K562 (cell line): ENCODE data around the gene FAM50A. TPM values are rescaled to one million over a fixed set of nuclear protein-coding genes. Genes with fewer than 3 reads are reported as not detected.
A peak's percentile ranks its signal among the peaks of the same experiment; 100 is the strongest.

Experiments
- ATAC-seq: fragments of 200-7000 bp; cut with Tn5 transposase; 3 replicates; pipeline ENCODE4 v1.9.1; 2020; ENCODE audit warnings: moderate library complexity
- BruUV-seq: library from RNA; stranded (reverse); fragments of 400-500 nt; replicated peaks from 2 replicates; lab custom pipeline; 2021; lab: Mats Ljungman, UMichigan
- CTCF ChIA-PET: fragments of 300-600 bp; formaldehyde crosslinking; extraction: SDS; loops from one replicate; lab custom pipeline; 2021; ENCODE audit warnings: low intra/inter-chr PET ratio; lab: Yijun Ruan, JAX
- POLR2A ChIA-PET: fragments of 300-600, 350-650 bp; sonication (Branson Sonifier 250); formaldehyde crosslinking; extraction: SDS; loops from one replicate; lab custom pipeline; 2021; ENCODE audit warnings: antibody characterized with exemption, inconsistent platforms; lab: Yijun Ruan, JAX
- DNase-seq, 4 experiments: peaks; one replicate each; pipeline versions ENCODE4 v3.0.0 to v3.0.0-alpha.2; 2011 to 2018; ENCODE audit warnings: low spot score in 3 of 4, mixed read lengths in 3 of 4; ENCODE audit errors: extremely low read depth in 1 of 4
- FAIRE-seq: peaks from 2 replicates; lab custom pipeline; 2011; peaks lifted over from hg19 to GRCh38; lab: Jason Lieb, UNC
- H2AFZ ChIP-seq: 2 replicates; pipeline ENCODE4 v1.6.0; 2011; ENCODE audit warnings: low read depth, low read length, control low read depth, inconsistent platforms
- H3K27ac ChIP-seq: fragments of 200-600 bp; 3 replicates; pipeline ENCODE4 v1.8.0; 2011; ENCODE audit warnings: low read depth, mild to moderate bottlenecking, control low read depth, inconsistent platforms, low read length, moderate library complexity, mixed read lengths; ENCODE audit errors: extremely low read depth
- H3K27me3 ChIP-seq, 2 experiments: fragments of 300-600 bp in 1 of 2; 2 replicates in 1 of 2; 3 replicates in 1 of 2; pipeline versions ENCODE4 v1.6.0 to v1.8.0; 2011; ENCODE audit warnings: inconsistent platforms in 2 of 2, low read length in 2 of 2, mild to moderate bottlenecking in 1 of 2, mixed read lengths in 1 of 2, moderate library complexity in 1 of 2; ENCODE audit not compliant: control insufficient read depth in 2 of 2, insufficient read depth in 2 of 2
- H3K36me3 ChIP-seq: fragments of 300-600 bp; 3 replicates; pipeline ENCODE4 v1.8.0; 2011; ENCODE audit warnings: mild to moderate bottlenecking, low read length, inconsistent platforms; ENCODE audit not compliant: control insufficient read depth, insufficient read depth
- H3K4me1 ChIP-seq, 2 experiments: fragments of 200-600 bp in 1 of 2; replicated peaks in 1 of 2; 2 replicates in 1 of 2; 3 replicates in 1 of 2; pipeline versions ENCODE4 v1.5.1 to v1.8.0; 2011; ENCODE audit warnings: inconsistent platforms in 2 of 2, low read length in 2 of 2, mild to moderate bottlenecking in 1 of 2, mixed read lengths in 1 of 2, moderate library complexity in 1 of 2; ENCODE audit not compliant: control insufficient read depth in 2 of 2, insufficient read depth in 2 of 2
- H3K4me2 ChIP-seq: 2 replicates; pipeline ENCODE4 v1.6.1; 2011; ENCODE audit warnings: low read length, control low read depth, inconsistent platforms, mixed read lengths; ENCODE audit not compliant: insufficient read depth
- H3K4me3 ChIP-seq: fragments of 200-600 bp; sonication (generic), shearing (Covaris generic); 2 replicates; pipeline ENCODE4 v1.5.1; 2016; ENCODE audit warnings: control low read depth, inconsistent platforms
- H3K79me2 ChIP-seq: fragments of 200-600 bp; 3 replicates; pipeline ENCODE4 v1.8.0; 2011; ENCODE audit warnings: low read length, inconsistent platforms; ENCODE audit not compliant: control insufficient read depth, insufficient read depth
- H3K9ac ChIP-seq, 2 experiments: 2 replicates each; pipeline versions ENCODE4 v1.6.0 to v1.6.1; 2011; ENCODE audit warnings: low read depth in 2 of 2, low read length in 2 of 2, control low read depth in 1 of 2, inconsistent platforms in 1 of 2, mild to moderate bottlenecking in 1 of 2, mixed read lengths in 1 of 2; ENCODE audit not compliant: insufficient read depth in 1 of 2
- H3K9me1 ChIP-seq: one replicate; pipeline ENCODE4 v1.6.0; 2011; ENCODE audit warnings: inconsistent platforms, mild to moderate bottlenecking, low read length, moderate library complexity; ENCODE audit not compliant: control insufficient read depth, insufficient read depth
- H3K9me3 ChIP-seq: replicated peaks from 2 replicates; pipeline ENCODE4 v1.5.1; 2011; ENCODE audit warnings: low read depth, low read length, inconsistent platforms; ENCODE audit not compliant: control insufficient read depth, insufficient read depth
- H4K20me1 ChIP-seq: replicated peaks from 2 replicates; pipeline ENCODE4 v1.6.1; 2011; ENCODE audit warnings: low read length, inconsistent platforms, mixed read lengths; ENCODE audit not compliant: control insufficient read depth, insufficient read depth
- BCOR ChIP-seq: fragments of 450-650 bp; IDR thresholded peaks from 2 replicates; pipeline ENCODE4 v1.6.1; 2016
- CBX2 ChIP-seq: fragments of 200-600 bp; sonication (generic); IDR thresholded peaks from one replicate; pipeline ENCODE4 v1.6.1; 2012; ENCODE audit warnings: mild to moderate bottlenecking, low read length, inconsistent platforms; ENCODE audit not compliant: insufficient read depth, poor library complexity, severe bottlenecking
- ESRRA ChIP-seq: fragments of 450-650 bp; IDR thresholded peaks from 2 replicates; pipeline ENCODE4 v1.6.1; 2014; ENCODE audit warnings: low read depth, mild to moderate bottlenecking, moderate library complexity, borderline replicate concordance
- GATA2 ChIP-seq: sonication (generic); formaldehyde crosslinking; IDR thresholded peaks from 2 replicates; pipeline ENCODE4 v1.4.0; 2020; ENCODE audit warnings: mild to moderate bottlenecking, missing genetic modification reagents
- KDM1A ChIP-seq, 2 experiments: fragments of 450-650 bp; IDR thresholded peaks; 2 replicates each; pipeline ENCODE4 v1.6.1; 2016; ENCODE audit warnings: mild to moderate bottlenecking in 2 of 2
- MAZ ChIP-seq, 2 experiments: fragments of 450-650 bp in 1 of 2; sonication (generic) in 1 of 2; formaldehyde crosslinking; IDR thresholded peaks in 1 of 2; conservative IDR thresholded peaks in 1 of 2; 2 replicates each; pipeline versions ENCODE4 v1.4.0 to v1.5.0; 2020; ENCODE audit warnings: mild to moderate bottlenecking in 1 of 2, missing genetic modification reagents in 1 of 2
- MCM5 ChIP-seq: fragments of 450-650 bp; IDR thresholded peaks from 2 replicates; pipeline ENCODE4 v1.6.1; 2016; ENCODE audit warnings: low read depth
- RBM25 ChIP-seq: fragments of 200-400 bp; formaldehyde crosslinking; IDR thresholded peaks from 2 replicates; pipeline ENCODE4 v1.6.1; 2018; ENCODE audit warnings: low read length, low read depth, moderate library complexity; ENCODE audit not compliant: severe bottlenecking
- ZBTB7A ChIP-seq: IDR thresholded peaks from 2 replicates; pipeline ENCODE4 v1.6.1; 2011; ENCODE audit warnings: low read depth, mild to moderate bottlenecking, low read length, moderate library complexity, borderline replicate concordance; ENCODE audit not compliant: control insufficient read depth
- WGBS: fragments of 100-300 bp; shearing (Covaris generic); methylation state at CpG from one replicate; pipeline ENCODE4 v1.1.6; 2016; ENCODE audit warnings: low coverage, mixed read lengths; ENCODE audit not compliant: insufficient coverage; ENCODE audit errors: missing lambda C conversion rate; 5-methylcytosine and 5-hydroxymethylcytosine counted together
- in situ Hi-C: fragments of 300-500 bp; cut with MboI; formaldehyde crosslinking; loops from 4 replicates; pipeline ENCODE4 v1.15.0; 2018; ENCODE audit warnings: inconsistent platforms, mixed read lengths
- intact Hi-C: fragments of 100-400 bp; cut with micrococcal nuclease; formaldehyde crosslinking; loops from 2 replicates; pipeline ENCODE4 v1.14.2; 2022
- polyA plus RNA-seq, 8 experiments: library from polyadenylated mRNA; depleted of rRNA in 4 of 8; stranded (reverse) in 5 of 8; unstranded in 3 of 8; fragments of >200 nt; fragmentation: Nextera tagmentation in 2 of 8; fragmentation: Illumina TruSeq in 1 of 8; extraction: Ambion mirVana in 2 of 8; extraction: Trizol in 1 of 8; gene quantifications; 2 replicates each; pipeline versions ENCODE4 v1.2.1 to v1.2.3, GENCODE V29; 2011 to 2014; ENCODE audit warnings: inconsistent platforms in 1 of 8, missing spikeins in 1 of 8
- total RNA-seq, 7 experiments: library from RNA; depleted of rRNA in 6 of 7; stranded (reverse); fragments of >200 nt in 6 of 7; fragmentation: Illumina TruSeq in 2 of 7; extraction: Trizol in 2 of 7; gene quantifications; 2 replicates each; pipeline versions ENCODE4 v1.2.1 to v1.2.3, GENCODE V29; 2011 to 2021; ENCODE audit warnings: low replicate concordance in 1 of 7
- TF ChIP-seq, protein P1 (sequence below): sonication (generic); formaldehyde crosslinking; IDR thresholded peaks from 2 replicates; pipeline ENCODE4 v1.8.0; 2022; ENCODE audit warnings: mild to moderate bottlenecking, missing genetic modification reagents, borderline replicate concordance

The FAM50A gene
- total and polyA plus RNA-seq, 9 of the 15 experiments (the other 6 are each of a cell fraction or from before 2014, with no cell fraction given): 4.4 to 114 (median 67.3) TPM

DNA sequence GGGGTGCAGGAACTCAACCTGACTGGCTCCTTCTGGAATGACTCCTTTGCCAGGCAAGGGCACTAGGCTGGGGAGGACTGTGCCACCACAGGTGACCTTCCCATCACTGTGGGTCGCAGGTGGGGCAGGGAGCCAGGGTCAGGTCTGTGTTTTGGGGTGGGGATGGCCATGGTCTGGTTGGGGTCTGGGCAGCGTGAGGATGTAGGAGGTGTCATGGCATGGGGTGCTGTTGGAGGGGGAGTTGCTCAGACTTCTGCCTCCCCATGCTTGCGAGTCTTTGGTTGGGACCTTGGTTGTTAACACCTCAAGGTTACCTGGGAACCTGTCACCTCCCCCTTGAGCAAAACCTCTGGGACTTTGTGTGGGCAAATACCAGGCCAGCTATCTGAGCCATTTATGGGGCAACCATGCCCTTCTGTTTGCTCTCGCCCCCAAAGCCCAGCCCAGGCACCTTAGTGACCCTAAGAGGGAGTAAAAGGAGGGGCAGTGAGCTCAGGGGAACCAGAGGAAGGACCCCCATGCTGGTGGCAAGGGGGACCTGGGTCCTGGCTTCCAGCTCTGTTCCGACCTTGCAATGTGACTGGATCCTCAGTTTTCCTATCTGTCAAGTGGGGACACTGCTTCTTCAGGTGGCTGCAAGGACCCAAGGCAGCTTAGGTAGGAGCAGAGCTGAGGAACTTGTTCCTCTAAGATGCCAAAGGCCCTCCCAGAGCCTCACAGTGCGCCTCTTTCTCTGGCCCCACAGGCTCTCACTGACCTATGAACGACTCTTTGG is 9.4 kb upstream of the FAM50A start:
- no peak for ATAC-seq
- Histone ChIP-seq H3K4me3 (no peak overlapping the region), H3K9ac (no peak overlapping the region), H4K20me1 (peaks cover 5% of the 10 kb centered on the region; the same call in 1 of the 2 replicates), H3K9me3 (no peaks in the 10 kb centered on the region), H3K9me1 (peaks cover 3% of the 10 kb centered on the region), H3K4me2 (no peak overlapping the region), H3K79me2 (peaks cover 37% of the 10 kb centered on the region), H3K27ac (no peak overlapping the region)
- no TSS peak for BruUV-seq
- in situ Hi-C loops: no loop called here
- DNase-seq: no peak
- FAIRE-seq: no peak
- TF ChIP-seq GATA2 (CRISPR knock-in tag) (no peak), MAZ (CRISPR knock-in tag; conservative IDR thresholded peaks at IDR 0.05 in 1 of 2, IDR thresholded peaks at IDR 0.05 in 1 of 2) (no peak), ESRRA (peak; percentile 60; the same call in 1 of the 2 replicates), BCOR (0 out of 2 replicates have a peak, but pooled peaks have one; percentile 55), KDM1A (IDR thresholded peaks at IDR 0.05) (0 out of 4 replicates have a peak, but pooled peaks of 1 of the 2 experiments have one; percentile 21), RBM25 (peak; percentile 66), CBX2 (no peak), MCM5 (no peak), ZBTB7A (no peak)
- TF ChIP-seq, protein P1, sequence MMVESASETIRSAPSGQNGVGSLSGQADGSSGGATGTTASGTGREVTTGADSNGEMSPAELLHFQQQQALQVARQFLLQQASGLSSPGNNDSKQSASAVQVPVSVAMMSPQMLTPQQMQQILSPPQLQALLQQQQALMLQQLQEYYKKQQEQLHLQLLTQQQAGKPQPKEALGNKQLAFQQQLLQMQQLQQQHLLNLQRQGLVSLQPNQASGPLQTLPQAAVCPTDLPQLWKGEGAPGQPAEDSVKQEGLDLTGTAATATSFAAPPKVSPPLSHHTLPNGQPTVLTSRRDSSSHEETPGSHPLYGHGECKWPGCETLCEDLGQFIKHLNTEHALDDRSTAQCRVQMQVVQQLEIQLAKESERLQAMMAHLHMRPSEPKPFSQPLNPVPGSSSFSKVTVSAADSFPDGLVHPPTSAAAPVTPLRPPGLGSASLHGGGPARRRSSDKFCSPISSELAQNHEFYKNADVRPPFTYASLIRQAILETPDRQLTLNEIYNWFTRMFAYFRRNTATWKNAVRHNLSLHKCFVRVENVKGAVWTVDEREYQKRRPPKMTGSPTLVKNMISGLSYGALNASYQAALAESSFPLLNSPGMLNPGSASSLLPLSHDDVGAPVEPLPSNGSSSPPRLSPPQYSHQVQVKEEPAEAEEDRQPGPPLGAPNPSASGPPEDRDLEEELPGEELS (CRISPR knock-in tag): no peak
- TF ChIP-seq, all 486 proteins: peak for 4
- peaks cover 70% of the 10 kb centered on the region; the same call in 2 of the 3 replicates for H3K36me3 ChIP-seq
- peaks cover 21 to 61% of the 10 kb centered on the region in 2 experiments; a peak in 4 of 5 replicates for H3K4me1 ChIP-seq
- intact Hi-C loops: no loop called here
- 67% methylated on average over 4 of the region's 7 CpGs for WGBS
- CTCF ChIA-PET: no interaction called here
- H2AFZ ChIP-seq: no peak overlapping the region
- H3K27me3 ChIP-seq: no peaks in the 10 kb centered on the region
- POLR2A ChIA-PET: interaction anchor here (0.6 kb wide), 1 partner anchor 50 kb away, joined by 5 read pairs; no protein-coding TSS in a partner anchor
